Gastrocnemius medialis (tissue), 4 donors: ENCODE measurements around the gene LDB3.

ENCODE experiments used
- CTCF ChIP-seq, 5 experiments: fragments of 450-650 bp in 3 of 5; fragments of 200-600 bp in 2 of 5; sonication (generic) in 2 of 5; IDR thresholded peaks in 4 of 5; conservative IDR thresholded peaks in 1 of 5; 1 replicate in 4 of 5; 2 replicates in 1 of 5; pipeline ENCODE4 v1.5.1; 2016 to 2019; ENCODE audit warnings: antibody characterized with exemption in 5 of 5, mild to moderate bottlenecking in 3 of 5, moderate library complexity in 3 of 5
- POLR2A ChIP-seq, 2 donors: fragments of 450-650 bp; IDR thresholded peaks; one replicate each; pipeline ENCODE4 v1.6.1; 2017; ENCODE audit warnings: antibody characterized with exemption in 2 of 2, mild to moderate bottlenecking in 2 of 2, moderate library complexity in 2 of 2

- TF ChIP-seq CTCF (IDR thresholded peaks at IDR 0.05 in 4 of 5, conservative IDR thresholded peaks at IDR 0.05 in 1 of 5) (no peak), POLR2A (IDR thresholded peaks at IDR 0.05) (no peak)
Measured at GRCh38 chr10:86644794-86645445, 23.4 kb upstream of the LDB3 start.
